Vagina (tissue), 2 donors: Measurements from ENCODE around the gene SATL1. TPM values are rescaled to one million over a fixed set of nuclear protein-coding genes. Genes with fewer than 3 reads are reported as not detected.
"Not testable (repeated sequence)": the region's sequence is repeated elsewhere in the genome, so short reads cannot be mapped to it uniquely, and the experiment has no call there.

Experiments
- DNase-seq, 2 donors: peaks; one replicate each; pipeline ENCODE4 v3.0.0-alpha.2; 2017; ENCODE audit errors: extremely low spot score in 2 of 2
- H3K27ac ChIP-seq: fragments of 200-600 bp; sonication (generic); one replicate; pipeline ENCODE4 v1.5.1; 2019
- H3K27me3 ChIP-seq: fragments of 200-600 bp; sonication (generic); one replicate; pipeline ENCODE4 v1.5.1; 2019
- H3K36me3 ChIP-seq, 2 donors: fragments of 200-600 bp; sonication (generic); one replicate each; pipeline ENCODE4 v1.5.1; 2017 to 2019
- H3K4me1 ChIP-seq: fragments of 200-600 bp; sonication (generic); one replicate; pipeline ENCODE4 v1.5.1; 2019
- H3K4me3 ChIP-seq, 2 donors: fragments of 200-600 bp; sonication (generic); 1 replicate in 1 of 2; 2 replicates in 1 of 2; pipeline ENCODE4 v1.5.1; 2016 to 2019
- H3K9me3 ChIP-seq: fragments of 200-600 bp; sonication (generic); one replicate; pipeline ENCODE4 v1.5.1; 2019
- CTCF ChIP-seq, 3 experiments: fragments of 450-650 bp in 2 of 3; fragments of 200-600 bp in 1 of 3; sonication (generic) in 1 of 3; IDR thresholded peaks; one replicate each; pipeline ENCODE4 v1.5.1; 2017 to 2019; ENCODE audit warnings: antibody characterized with exemption in 3 of 3, mild to moderate bottlenecking in 2 of 3, moderate library complexity in 2 of 3
- POLR2A ChIP-seq, 2 donors: fragments of 450-650 bp; IDR thresholded peaks; one replicate each; pipeline ENCODE4 v1.6.1; 2017; ENCODE audit warnings: antibody characterized with exemption in 2 of 2, mild to moderate bottlenecking in 2 of 2, moderate library complexity in 2 of 2
- POLR2AphosphoS5 ChIP-seq, 2 donors: sonication (generic); formaldehyde crosslinking; IDR thresholded peaks; one replicate each; pipeline ENCODE4 v1.9.0; 2017; ENCODE audit warnings: antibody characterized with exemption in 2 of 2, mild to moderate bottlenecking in 2 of 2, low read depth in 1 of 2; ENCODE audit not compliant: insufficient read depth in 1 of 2
- intact Hi-C: fragments of 100-400 bp; cut with DNase I; formaldehyde crosslinking; loops from one replicate; pipeline ENCODE4 v1.15.1; 2023
- total RNA-seq: library from RNA; depleted of rRNA; stranded (reverse); fragments of >200 nt; gene quantifications from one replicate; pipeline ENCODE4 v1.2.3, GENCODE V29; 2016

The SATL1 gene
- total RNA-seq, 1 donor from 2014 or later: not detected

DNA sequence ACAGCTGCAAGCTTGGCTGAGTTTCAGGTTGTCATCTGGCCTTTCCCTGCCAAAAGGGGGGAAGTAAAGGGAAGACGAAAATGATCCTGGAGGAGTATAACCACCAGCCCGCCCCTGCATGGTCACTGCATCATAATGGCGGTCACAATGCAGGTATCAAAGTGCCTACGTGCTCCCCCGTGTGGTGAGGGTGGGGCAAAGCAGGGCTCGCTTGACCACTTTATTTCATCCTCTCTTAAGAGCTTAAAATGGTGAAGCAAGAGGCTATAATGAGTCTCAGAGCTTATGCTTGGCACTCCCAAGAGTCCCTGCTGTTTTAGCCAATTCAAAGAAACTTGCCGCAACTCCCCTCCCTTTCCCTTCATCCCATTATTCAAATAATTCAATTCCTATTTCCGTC is 134.3 kb downstream of the SATL1 start:
- DNase-seq: no peak
- Histone ChIP-seq H3K27ac (no peak overlapping the region), H3K36me3 (no peaks in the 10 kb centered on the region), H3K4me1 (no peaks in the 10 kb centered on the region), H3K4me3 (no peak overlapping the region), H3K27me3 (no peaks in the 10 kb centered on the region), H3K9me3 (no peaks in the 10 kb centered on the region)
- intact Hi-C loops: no loop called here
- TF ChIP-seq CTCF (IDR thresholded peaks at IDR 0.05): no peak
- no peak for TF ChIP-seq POLR2A (IDR thresholded peaks at IDR 0.05)
- no peak for TF ChIP-seq POLR2AphosphoS5 (IDR thresholded peaks at IDR 0.05; ENCODE audit: insufficient read depth in 1 of 2, low read depth in 1 of 2)

- intact Hi-C loops: no loop called here
- no peaks in the 10 kb centered on the region for H3K4me1 ChIP-seq
- H3K27ac ChIP-seq: no peak overlapping the region
- H3K36me3 ChIP-seq: no peaks in the 10 kb centered on the region
- no peaks in the 10 kb centered on the region for H3K27me3 ChIP-seq
- no peak overlapping the region for H3K4me3 ChIP-seq
- TF ChIP-seq POLR2A (IDR thresholded peaks at IDR 0.05) (no peak), POLR2AphosphoS5 (IDR thresholded peaks at IDR 0.05; ENCODE audit: insufficient read depth in 1 of 2, low read depth in 1 of 2) (no peak), CTCF (IDR thresholded peaks at IDR 0.05) (no peak)
- no peak for DNase-seq
- H3K9me3 ChIP-seq: no peaks in the 10 kb centered on the region
Measured at GRCh38 chrX:85108165-85108564, 135.4 kb downstream of the SATL1 start.

GRCh38 chrX:85107407-85107806 is 136.2 kb downstream of the SATL1 start:
- H3K27me3 ChIP-seq: no peaks in the 10 kb centered on the region
- H3K9me3 ChIP-seq: no peaks in the 10 kb centered on the region
- no peak overlapping the region for H3K4me3 ChIP-seq
- H3K27ac ChIP-seq: no peak overlapping the region
- TF ChIP-seq CTCF (IDR thresholded peaks at IDR 0.05): no peak
- TF ChIP-seq POLR2AphosphoS5 (IDR thresholded peaks at IDR 0.05; ENCODE audit: insufficient read depth in 1 of 2, low read depth in 1 of 2): no peak
- no peak for TF ChIP-seq POLR2A (IDR thresholded peaks at IDR 0.05)
- intact Hi-C loops: no loop called here
- H3K4me1 ChIP-seq: no peaks in the 10 kb centered on the region
- no peak for DNase-seq
- H3K36me3 ChIP-seq: no peaks in the 10 kb centered on the region

DNA sequence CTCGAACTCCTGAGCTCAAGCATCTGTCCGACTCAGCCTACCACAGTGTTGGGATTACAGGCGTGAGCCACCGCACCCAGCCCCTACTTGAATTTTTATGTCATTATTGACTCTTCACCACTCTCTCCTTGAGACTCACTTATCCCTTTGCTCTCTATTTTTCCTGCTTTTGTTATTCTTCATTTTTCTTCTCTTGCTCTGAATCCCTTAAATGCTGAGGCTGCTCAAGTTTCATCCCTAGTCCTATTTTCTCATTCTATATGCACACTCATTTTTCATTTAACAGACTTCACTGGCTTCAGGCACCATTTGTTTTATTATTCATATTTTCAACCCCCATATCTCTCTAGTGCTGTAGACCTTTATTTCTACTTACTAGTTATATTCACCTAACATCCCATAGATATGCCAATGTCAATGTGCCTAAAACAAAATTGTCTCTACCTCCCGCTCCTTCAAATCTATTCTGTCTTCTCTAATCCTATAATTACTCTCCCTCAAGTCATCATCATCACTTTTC is 154.2 kb downstream of the SATL1 start:
- no peaks in the 10 kb centered on the region for H3K36me3 ChIP-seq
- intact Hi-C loops: no loop called here
- no peak overlapping the region for H3K4me3 ChIP-seq
- TF ChIP-seq CTCF (IDR thresholded peaks at IDR 0.05) (no peak), POLR2AphosphoS5 (IDR thresholded peaks at IDR 0.05; ENCODE audit: insufficient read depth in 1 of 2, low read depth in 1 of 2) (no peak), POLR2A (IDR thresholded peaks at IDR 0.05) (no peak)
- no peaks in the 10 kb centered on the region for H3K9me3 ChIP-seq
- H3K27ac ChIP-seq: no peak overlapping the region
- DNase-seq: no peak
- no peaks in the 10 kb centered on the region for H3K27me3 ChIP-seq
- H3K4me1 ChIP-seq: no peaks in the 10 kb centered on the region

GRCh38 chrX:85084770-85085393 is 158.7 kb downstream of the SATL1 start:
- no peak for DNase-seq
- H3K27me3 ChIP-seq: no peaks in the 10 kb centered on the region
- no peak overlapping the region for H3K4me3 ChIP-seq
- no peaks in the 10 kb centered on the region for H3K9me3 ChIP-seq
- TF ChIP-seq POLR2A (IDR thresholded peaks at IDR 0.05): no peak
- TF ChIP-seq CTCF (IDR thresholded peaks at IDR 0.05): peak; percentile 37 to 46 (median 40)
- no peak overlapping the region for H3K27ac ChIP-seq
- H3K36me3 ChIP-seq: no peaks in the 10 kb centered on the region
- H3K4me1 ChIP-seq: no peaks in the 10 kb centered on the region
- intact Hi-C loops: no loop called here

GRCh38 chrX:85077247-85077646 is 166.3 kb downstream of the SATL1 start:
- not testable (repeated sequence) for DNase-seq

More at GRCh38 chrX:85077247-85077646, 166.3 kb downstream of the SATL1 start:
- H3K27ac ChIP-seq, H3K27me3 ChIP-seq, H3K9me3 ChIP-seq, H3K4me1 ChIP-seq, intact Hi-C loops, H3K4me3 ChIP-seq, H3K36me3 ChIP-seq: not testable (repeated sequence)
